GM21381 (cell line): ENCODE data around the gene MSI2.
A peak's percentile ranks its signal among the peaks of the same experiment; 100 is the strongest.

Experiments
- ATAC-seq: cut with Tn5 transposase; IDR thresholded peaks from one replicate; pipeline ENCODE4 v1.9.1; 2021; ENCODE audit warnings: mild to moderate bottlenecking, moderate library complexity; ENCODE audit not compliant: unreplicated experiment

Gene MSI2

GRCh38 chr17:57665696-57666095, 409.4 kb downstream of the MSI2 start:
- no peak for ATAC-seq

GRCh38 chr17:57666201-57666870, 410.0 kb downstream of the MSI2 start:
- ATAC-seq, result no peak

GRCh38 chr17:57666946-57667345, 410.6 kb downstream of the MSI2 start:
- no peak for ATAC-seq

- ATAC-seq, result no peak
Measured at GRCh38 chr17:57667461-57667923, 411.2 kb downstream of the MSI2 start.

GRCh38 chr17:57668332-57668731, 412.0 kb downstream of the MSI2 start:
- ATAC-seq, result no peak

GRCh38 chr17:57669671-57670529, 413.6 kb downstream of the MSI2 start:
- ATAC-seq, result no peak

- ATAC-seq, result no peak
Measured at GRCh38 chr17:57670769-57671569, 414.6 kb downstream of the MSI2 start.

GRCh38 chr17:57671667-57672632, 415.6 kb downstream of the MSI2 start:
- ATAC-seq, result peak; percentile 60

- no peak for ATAC-seq
Measured at GRCh38 chr17:57672971-57673370, 416.6 kb downstream of the MSI2 start.

- ATAC-seq, result no peak
Measured at GRCh38 chr17:57674894-57675293, 418.6 kb downstream of the MSI2 start.

GRCh38 chr17:57675427-57676387, 419.4 kb downstream of the MSI2 start:
- no peak for ATAC-seq

GRCh38 chr17:57676543-57676942, 420.2 kb downstream of the MSI2 start:
- no peak for ATAC-seq

GRCh38 chr17:57677301-57677700, 421.0 kb downstream of the MSI2 start:
- ATAC-seq, result no peak

GRCh38 chr17:57677858-57678257, 421.5 kb downstream of the MSI2 start:
- no peak for ATAC-seq

GRCh38 chr17:57678393-57678792, 422.1 kb downstream of the MSI2 start:
- no peak for ATAC-seq

GRCh38 chr17:57679356-57679755, 423.0 kb downstream of the MSI2 start:
- no peak for ATAC-seq

- ATAC-seq, result no peak
Measured at GRCh38 chr17:57679906-57680695, 423.8 kb downstream of the MSI2 start.

GRCh38 chr17:57682701-57683100, 426.4 kb downstream of the MSI2 start:
- no peak for ATAC-seq
